ENCODE results near the gene OCLN.
"Not testable (repeated sequence)": the region's sequence is repeated elsewhere in the genome, so short reads cannot be mapped to it uniquely, and the experiment has no call there.

- TF ChIP-seq CTCF (IDR thresholded peaks at IDR 0.05; ENCODE audit: low read depth, low read length); EZH2phosphoT487 (IDR thresholded peaks at IDR 0.05; ENCODE audit: low read depth): not testable (repeated sequence)
These were observed 73.6 kb downstream of the OCLN start for GRCh38 chr5:69566172-69566571.
